CD4-positive, alpha-beta T cell treated with Interleukin-17A for 4 hours (primary cell): Measurements from ENCODE around the gene PTPRM.

ENCODE experiments used
- DNase-seq: peaks from one replicate; pipeline ENCODE4 v3.0.0-alpha.2; 2020; ENCODE audit warnings: mixed read lengths

Gene PTPRM

GRCh38 chr18:7870266-7870665 is 303.1 kb downstream of the PTPRM start:
- no peak for DNase-seq

- DNase-seq, result no peak
Observed at GRCh38 chr18:7870855-7871254, 303.7 kb downstream of the PTPRM start.

- no peak for DNase-seq
Observed at GRCh38 chr18:7871560-7872456, 304.7 kb downstream of the PTPRM start.

- no peak for DNase-seq
Observed at GRCh38 chr18:7872569-7872968, 305.5 kb downstream of the PTPRM start.

- no peak for DNase-seq
Observed at GRCh38 chr18:7873316-7873715, 306.2 kb downstream of the PTPRM start.

- DNase-seq, result no peak
Observed at GRCh38 chr18:7876354-7877104, 309.4 kb downstream of the PTPRM start.

- no peak for DNase-seq
Observed at GRCh38 chr18:7877609-7878008, 310.5 kb downstream of the PTPRM start.

GRCh38 chr18:7878265-7879211 is 311.4 kb downstream of the PTPRM start:
- DNase-seq, result no peak

GRCh38 chr18:7879717-7880116 is 312.6 kb downstream of the PTPRM start:
- no peak for DNase-seq

- no peak for DNase-seq
Observed at GRCh38 chr18:7885865-7886264, 318.7 kb downstream of the PTPRM start.

GRCh38 chr18:7886436-7886835 is 319.3 kb downstream of the PTPRM start:
- no peak for DNase-seq

GRCh38 chr18:7889515-7889914 is 322.4 kb downstream of the PTPRM start:
- no peak for DNase-seq

- no peak for DNase-seq
Observed at GRCh38 chr18:7890075-7890474, 323.0 kb downstream of the PTPRM start.

- no peak for DNase-seq
Observed at GRCh38 chr18:7892556-7892955, 325.4 kb downstream of the PTPRM start.

GRCh38 chr18:7894592-7894991 is 327.5 kb downstream of the PTPRM start:
- DNase-seq, result no peak

GRCh38 chr18:7895346-7895745 is 328.2 kb downstream of the PTPRM start:
- DNase-seq, result no peak

GRCh38 chr18:7896161-7896560 is 329.0 kb downstream of the PTPRM start:
- DNase-seq, result no peak

GRCh38 chr18:7896805-7897518 is 329.8 kb downstream of the PTPRM start:
- no peak for DNase-seq

- DNase-seq, result no peak
Observed at GRCh38 chr18:7898181-7898580, 331.1 kb downstream of the PTPRM start.

- no peak for DNase-seq
Observed at GRCh38 chr18:7899078-7899477, 332.0 kb downstream of the PTPRM start.

GRCh38 chr18:7900091-7900490 is 333.0 kb downstream of the PTPRM start:
- no peak for DNase-seq

- DNase-seq, result no peak
Observed at GRCh38 chr18:7901657-7902056, 334.5 kb downstream of the PTPRM start.
